GM12801 (cell line): ENCODE data around the gene CRIP1.

ENCODE experiments used
- CTCF ChIP-seq: IDR thresholded peaks from one replicate; pipeline ENCODE4 v1.5.1; 2011; ENCODE audit warnings: control low read depth; ENCODE audit not compliant: insufficient read length; ENCODE audit errors: extremely low read depth

CRIP1 gene

GRCh38 chr14:105442125-105442524, 44.6 kb upstream of the CRIP1 start:
- no peak for TF ChIP-seq CTCF

GRCh38 chr14:105442834-105443233, 43.9 kb upstream of the CRIP1 start:
- TF ChIP-seq CTCF = no peak

- no peak for TF ChIP-seq CTCF
Measured at GRCh38 chr14:105444859-105445258, 41.8 kb upstream of the CRIP1 start.

- TF ChIP-seq CTCF = no peak
Measured at GRCh38 chr14:105445290-105445689, 41.4 kb upstream of the CRIP1 start.

- no peak for TF ChIP-seq CTCF
Measured at GRCh38 chr14:105445901-105446845, 40.5 kb upstream of the CRIP1 start.

GRCh38 chr14:105446971-105447370, 39.7 kb upstream of the CRIP1 start:
- no peak for TF ChIP-seq CTCF

GRCh38 chr14:105447651-105448640, 38.7 kb upstream of the CRIP1 start:
- no peak for TF ChIP-seq CTCF
